Stimulated activated CD8-positive, alpha-beta memory T cell treated with anti-CD3 and anti-CD28 coated beads, Interleukin-4, amount 100 ng/mL, for 1 hour (primary cell): Measurements from ENCODE around the gene BCL11B.

Source experiments
- DNase-seq, 2 donors: peaks; one replicate each; pipeline ENCODE4 v3.0.0-alpha.2; 2020; ENCODE audit warnings: low read depth in 2 of 2, low spot score in 1 of 2

The BCL11B gene

GRCh38 chr14:99268810-99269707 lies 2.9 kb downstream of the BCL11B start:
- DNase-seq, result no peak

- DNase-seq, result no peak
Measured at GRCh38 chr14:99267837-99268781, 3.9 kb downstream of the BCL11B start.

- DNase-seq, result no peak
Measured at GRCh38 chr14:99267381-99267780, 4.6 kb downstream of the BCL11B start.

DNA sequence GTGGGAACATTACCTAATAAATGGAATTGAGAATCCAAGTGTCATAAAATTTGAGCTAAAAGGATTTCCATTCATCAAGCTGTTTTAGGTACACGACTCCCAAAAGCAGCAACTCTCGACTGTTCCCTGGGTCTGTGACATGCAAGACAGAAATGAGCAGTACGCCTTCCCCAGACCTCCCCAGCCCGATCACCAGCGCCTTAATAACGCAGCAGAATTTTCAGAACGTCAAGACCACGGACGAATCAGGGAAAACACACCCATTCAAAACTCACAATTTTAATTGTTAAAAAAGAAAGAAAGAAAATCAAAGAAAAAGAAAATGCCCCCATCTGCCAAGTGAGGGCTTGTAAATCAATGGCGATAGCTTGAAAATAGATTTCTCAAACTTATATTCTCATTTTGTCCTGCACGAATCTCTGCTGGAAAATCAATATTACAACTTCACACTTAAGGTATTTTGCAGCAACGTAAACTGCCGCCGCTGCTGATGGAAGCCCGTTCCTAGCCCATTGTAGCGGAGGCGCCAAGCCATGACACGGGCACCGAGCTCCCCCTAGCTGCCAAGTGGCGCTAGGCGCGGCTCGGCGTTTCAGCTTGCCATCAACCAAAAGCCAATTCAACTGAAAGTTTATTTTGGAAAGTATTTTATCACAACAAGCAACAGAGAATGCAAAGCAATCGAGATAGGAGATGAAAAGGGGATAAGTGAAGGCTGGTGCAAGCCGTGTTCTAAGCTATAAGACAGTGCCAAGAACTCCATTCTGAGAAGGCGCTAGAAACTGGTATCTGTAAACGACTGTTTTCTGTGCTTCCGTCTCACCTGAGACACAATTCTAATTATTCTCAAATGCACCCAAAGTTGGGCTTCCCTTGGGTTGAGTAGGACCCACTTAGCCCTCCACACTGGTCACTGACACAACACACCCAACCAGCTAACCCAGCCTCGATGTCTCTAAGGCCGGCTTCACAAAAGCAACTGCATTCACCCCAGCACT lies 5.5 kb downstream of the BCL11B start:
- DNase-seq, result peak; percentile 67 to 85

DNA sequence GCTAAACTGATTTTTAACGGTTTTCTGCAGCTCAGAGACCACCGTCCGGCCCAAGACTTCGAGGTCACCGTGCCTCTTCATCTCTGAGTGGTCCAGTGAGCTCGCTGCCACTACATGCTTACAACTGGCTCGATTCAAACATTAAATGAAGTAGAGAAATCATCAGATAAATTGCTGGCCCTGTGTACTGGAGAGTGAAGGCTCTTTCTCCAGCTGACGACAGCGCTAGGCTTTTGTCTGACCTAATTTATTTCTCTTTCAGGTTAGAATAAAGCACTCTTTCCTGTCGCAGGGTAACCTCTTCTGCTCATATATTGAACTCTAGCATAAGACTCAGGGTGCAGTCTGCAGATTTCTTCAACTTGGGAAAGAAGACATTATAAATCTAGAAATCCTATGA lies 6.4 kb downstream of the BCL11B start:
- DNase-seq, result no peak

GRCh38 chr14:99264691-99265450 lies 7.1 kb downstream of the BCL11B start:
- DNase-seq, result no peak

DNA sequence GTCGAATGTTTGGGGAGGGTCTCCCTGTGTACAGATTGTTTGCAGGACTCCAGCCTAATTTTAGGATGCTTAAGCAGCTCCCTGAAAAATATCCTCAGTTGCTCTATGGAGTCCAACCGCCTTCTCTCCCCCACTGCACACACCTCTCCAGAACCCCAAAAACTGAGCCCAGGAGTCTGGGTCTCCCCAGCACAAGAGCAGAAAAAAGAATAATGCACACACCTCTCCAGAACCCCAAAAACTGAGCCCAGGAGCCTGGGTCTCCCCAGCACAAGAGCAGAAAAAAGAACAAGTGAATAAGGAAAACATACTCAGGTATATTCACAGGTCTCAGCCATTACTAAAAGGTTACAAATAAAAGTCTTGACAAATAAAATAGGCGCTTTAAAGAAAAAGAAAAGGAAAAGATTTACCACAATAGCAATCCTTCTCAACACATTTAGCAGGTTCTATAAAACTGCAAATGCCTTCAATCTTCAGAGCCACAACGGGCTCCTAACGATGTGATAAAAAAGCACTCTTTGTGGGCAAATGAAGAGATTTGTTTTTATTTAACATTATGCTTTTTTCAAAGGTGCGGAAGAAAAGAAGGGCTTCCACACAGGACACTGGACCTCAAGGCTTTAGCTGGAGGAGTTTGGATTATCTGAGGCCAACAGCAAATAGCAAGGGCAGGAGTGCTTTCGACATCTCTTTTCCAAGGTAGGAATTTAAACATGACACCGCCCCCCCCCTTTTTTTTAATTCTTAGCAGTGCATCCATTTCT lies 8.2 kb downstream of the BCL11B start:
- DNase-seq, result no peak

GRCh38 chr14:99262977-99263448 lies 9.0 kb downstream of the BCL11B start:
- DNase-seq, result no peak

DNA sequence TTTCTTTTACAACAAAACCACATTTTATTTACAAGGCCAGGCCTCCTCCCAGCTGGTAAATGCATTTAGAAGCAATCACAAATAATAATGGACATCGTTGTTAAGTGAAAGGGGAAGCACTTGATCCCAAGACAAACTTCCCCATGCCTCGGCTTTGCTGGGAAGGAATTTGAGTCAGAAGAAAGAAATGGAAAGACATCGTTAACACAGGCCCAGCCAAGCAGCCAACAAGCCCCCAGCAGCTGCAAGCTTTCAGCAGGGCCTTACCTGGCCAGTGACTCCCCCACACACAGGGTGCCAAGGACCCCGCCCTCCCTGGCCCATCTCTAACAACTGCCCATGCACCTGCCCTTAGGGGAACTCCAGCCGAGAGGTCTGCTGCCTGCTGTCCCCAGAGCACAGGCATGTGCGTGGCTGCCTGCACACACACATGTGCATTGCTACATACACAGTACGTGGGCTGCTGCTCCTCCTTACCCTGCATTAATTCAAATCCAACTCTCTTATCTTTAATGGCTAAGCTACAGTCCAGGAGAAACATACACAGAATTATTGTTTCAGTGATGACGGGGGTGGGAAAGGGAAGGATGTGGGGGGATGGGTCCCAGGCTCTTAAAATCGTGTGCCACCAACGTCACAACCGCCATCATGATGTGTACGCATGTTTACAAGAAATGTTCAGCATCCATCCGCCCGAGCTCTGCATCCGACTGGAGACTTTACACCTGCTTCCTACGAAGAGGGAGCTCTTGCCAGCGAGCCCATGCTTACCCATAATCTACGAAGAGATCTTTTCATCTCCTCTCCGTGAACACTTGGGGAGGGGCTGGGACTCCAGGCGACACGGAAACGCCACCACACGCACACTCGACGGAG lies 9.8 kb downstream of the BCL11B start:
- DNase-seq, result peak in 1 of 2 donors; percentile 52

- DNase-seq, result no peak
Measured at GRCh38 chr14:99260587-99261551, 11.1 kb downstream of the BCL11B start.

DNA sequence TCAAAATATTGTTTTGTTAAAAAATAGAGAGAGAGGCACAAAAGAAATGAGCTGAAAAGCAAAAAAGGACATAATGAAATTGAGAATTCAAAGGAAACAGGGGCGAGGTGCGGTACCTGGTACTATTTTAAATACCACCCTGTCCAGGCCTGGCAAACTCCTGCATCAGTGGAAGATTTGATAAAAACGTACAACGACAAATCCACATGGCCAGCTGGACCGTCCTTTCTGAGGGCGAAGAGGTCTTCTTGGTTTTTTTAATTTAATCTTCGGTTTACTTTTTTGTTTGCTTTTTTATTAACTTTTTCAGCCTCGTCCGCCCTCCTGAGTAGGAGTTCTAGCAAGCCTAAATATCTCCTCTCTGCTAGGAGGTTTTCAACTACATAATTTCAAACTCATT lies 11.9 kb downstream of the BCL11B start:
- no peak for DNase-seq

GRCh38 chr14:99258876-99259726 lies 12.9 kb downstream of the BCL11B start:
- DNase-seq, result no peak

- no peak for DNase-seq
Measured at GRCh38 chr14:99258341-99258861, 13.6 kb downstream of the BCL11B start.

- no peak for DNase-seq
Measured at GRCh38 chr14:99257673-99258221, 14.2 kb downstream of the BCL11B start.

DNA sequence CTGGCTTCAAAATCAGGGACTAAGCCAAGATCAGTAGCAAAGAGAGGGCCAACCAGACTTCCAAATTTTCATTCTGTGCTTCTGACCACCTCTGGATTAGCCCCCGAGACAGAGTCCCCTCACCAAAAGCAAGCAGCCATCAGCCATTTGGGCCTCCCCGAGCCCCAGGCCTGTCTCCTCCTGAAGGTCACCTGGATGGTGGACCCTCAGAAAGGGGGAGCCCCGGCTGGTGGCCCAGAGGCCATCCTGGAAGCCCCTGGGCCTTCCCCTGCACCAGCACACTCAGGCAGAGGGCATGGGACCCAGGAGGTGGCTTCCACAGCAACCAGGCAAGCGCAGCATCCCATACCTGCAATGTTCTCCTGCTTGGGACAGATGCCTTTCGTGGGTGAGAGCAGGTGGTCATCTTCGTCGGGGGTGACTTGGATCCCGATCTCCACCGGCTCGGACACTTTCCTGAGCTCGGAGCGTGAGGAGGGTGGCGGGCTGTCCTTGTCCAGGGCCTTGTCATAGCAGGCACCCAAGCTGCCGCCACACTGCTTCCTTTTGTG lies 14.8 kb downstream of the BCL11B start:
- no peak for DNase-seq
